Activated T-helper 17 cell treated with anti-CD3 and anti-CD28 coated beads, Interleukin-2, amount 50 U/mL, for 72 hours (primary cell): ENCODE measurements around the gene PNPO. TPM values are rescaled to one million over a fixed set of nuclear protein-coding genes. Genes with fewer than 3 reads are reported as not detected.
"Not testable (repeated sequence)": the region's sequence is repeated elsewhere in the genome, so short reads cannot be mapped to it uniquely, and the experiment has no call there.

ENCODE experiments used
- ATAC-seq: fragments of 150-1000 bp; cut with Tn5 transposase; replicated peaks from 2 replicates; pipeline ENCODE4 v1.10.0; 2021; ENCODE audit warnings: mild to moderate bottlenecking, moderate library complexity
- H3K27ac Mint-ChIP-seq: one replicate; pipeline ENCODE4 v1.8.0; 2022; ENCODE audit warnings: mixed read lengths
- H3K27me3 Mint-ChIP-seq: one replicate; pipeline ENCODE4 v1.8.0; 2022; ENCODE audit warnings: mixed read lengths
- H3K36me3 Mint-ChIP-seq: one replicate; pipeline ENCODE4 v1.8.0; 2022; ENCODE audit warnings: low read depth, mild to moderate bottlenecking, mixed read lengths
- H3K4me1 Mint-ChIP-seq: one replicate; pipeline ENCODE4 v1.8.0; 2022; ENCODE audit warnings: mixed read lengths
- H3K4me3 Mint-ChIP-seq: one replicate; pipeline ENCODE4 v1.8.0; 2022; ENCODE audit warnings: mild to moderate bottlenecking, mixed read lengths
- H3K9me3 Mint-ChIP-seq: one replicate; pipeline ENCODE4 v1.8.0; 2022; ENCODE audit warnings: mixed read lengths
- total RNA-seq, 2 donors: library from RNA; stranded (reverse); gene quantifications; one replicate each; pipeline ENCODE4 v1.2.3, GENCODE V29; 2022

PNPO gene
- total RNA-seq, 2 donors from 2014 or later: 18.0 to 33.7 TPM

- H3K27ac Mint-ChIP-seq: peak overlapping the region; percentile 13
- ATAC-seq: no peak
- no peaks in the 10 kb centered on the region for H3K9me3 Mint-ChIP-seq
- H3K36me3 Mint-ChIP-seq: peaks cover 31% of the 10 kb centered on the region
- H3K4me1 Mint-ChIP-seq: peaks cover 5% of the 10 kb centered on the region
- H3K27me3 Mint-ChIP-seq: no peaks in the 10 kb centered on the region
- no peak overlapping the region for H3K4me3 Mint-ChIP-seq
Measured at GRCh38 chr17:47986520-47986919, 45.1 kb downstream of the PNPO start.

GRCh38 chr17:47987240-47987835 is 46.0 kb downstream of the PNPO start:
- H3K9me3 Mint-ChIP-seq: no peaks in the 10 kb centered on the region
- peaks cover 5% of the 10 kb centered on the region for H3K4me1 Mint-ChIP-seq
- no peak for ATAC-seq
- H3K27me3 Mint-ChIP-seq: no peaks in the 10 kb centered on the region
- H3K4me3 Mint-ChIP-seq: no peak overlapping the region
- no peak overlapping the region for H3K27ac Mint-ChIP-seq
- peaks cover 23% of the 10 kb centered on the region for H3K36me3 Mint-ChIP-seq

GRCh38 chr17:47988445-47988844 is 47.1 kb downstream of the PNPO start:
- H3K36me3 Mint-ChIP-seq: peaks cover 15% of the 10 kb centered on the region
- not testable (repeated sequence) for H3K9me3 Mint-ChIP-seq, H3K4me3 Mint-ChIP-seq, H3K27ac Mint-ChIP-seq, H3K4me1 Mint-ChIP-seq, H3K27me3 Mint-ChIP-seq, ATAC-seq

- H3K9me3 Mint-ChIP-seq: no peaks in the 10 kb centered on the region
- peaks cover 5% of the 10 kb centered on the region for H3K4me1 Mint-ChIP-seq
- H3K4me3 Mint-ChIP-seq: no peak overlapping the region
- H3K36me3 Mint-ChIP-seq: peaks cover 8% of the 10 kb centered on the region
- H3K27me3 Mint-ChIP-seq: peaks cover 6% of the 10 kb centered on the region
- H3K27ac Mint-ChIP-seq: peak overlapping the region; percentile 73
- no peak for ATAC-seq
Measured at GRCh38 chr17:47989159-47989558, 47.8 kb downstream of the PNPO start.

- Mint-ChIP-seq H3K4me3 (no peak overlapping the region), H3K36me3 (peaks cover 5% of the 10 kb centered on the region), H3K4me1 (peaks cover 5% of the 10 kb centered on the region), H3K27me3 (peaks cover 6% of the 10 kb centered on the region), H3K27ac (peak overlapping the region; percentile 73), H3K9me3 (no peaks in the 10 kb centered on the region)
- no peak for ATAC-seq
Measured at GRCh38 chr17:47989700-47990099, 48.3 kb downstream of the PNPO start.

- H3K27me3 Mint-ChIP-seq: peaks cover 6% of the 10 kb centered on the region
- H3K9me3 Mint-ChIP-seq: no peaks in the 10 kb centered on the region
- ATAC-seq: no peak
- peaks cover 5% of the 10 kb centered on the region for H3K4me1 Mint-ChIP-seq
- no peak overlapping the region for H3K4me3 Mint-ChIP-seq
- no peak overlapping the region for H3K27ac Mint-ChIP-seq
- no peaks in the 10 kb centered on the region for H3K36me3 Mint-ChIP-seq
Measured at GRCh38 chr17:47990962-47991731, 49.8 kb downstream of the PNPO start.

GRCh38 chr17:47992216-47992615 is 50.8 kb downstream of the PNPO start:
- Mint-ChIP-seq H3K4me3 (no peak overlapping the region), H3K4me1 (peaks cover 5% of the 10 kb centered on the region), H3K9me3 (no peaks in the 10 kb centered on the region), H3K36me3 (no peaks in the 10 kb centered on the region), H3K27me3 (peaks cover 6% of the 10 kb centered on the region), H3K27ac (no peak overlapping the region)
- no peak for ATAC-seq

GRCh38 chr17:47993031-47993564 is 51.7 kb downstream of the PNPO start:
- H3K36me3 Mint-ChIP-seq: no peaks in the 10 kb centered on the region
- H3K9me3 Mint-ChIP-seq: no peaks in the 10 kb centered on the region
- H3K4me3 Mint-ChIP-seq: no peak overlapping the region
- H3K27ac Mint-ChIP-seq: no peak overlapping the region
- H3K27me3 Mint-ChIP-seq: peaks cover 6% of the 10 kb centered on the region
- ATAC-seq: no peak
- H3K4me1 Mint-ChIP-seq: peaks cover 5% of the 10 kb centered on the region

- H3K27ac Mint-ChIP-seq: no peak overlapping the region
- H3K9me3 Mint-ChIP-seq: no peaks in the 10 kb centered on the region
- peaks cover 3% of the 10 kb centered on the region for H3K4me1 Mint-ChIP-seq
- no peaks in the 10 kb centered on the region for H3K36me3 Mint-ChIP-seq
- peaks cover 6% of the 10 kb centered on the region for H3K27me3 Mint-ChIP-seq
- H3K4me3 Mint-ChIP-seq: no peak overlapping the region
- ATAC-seq: no peak
Measured at GRCh38 chr17:47993964-47994363, 52.6 kb downstream of the PNPO start.

GRCh38 chr17:47994724-47995123 is 53.4 kb downstream of the PNPO start:
- Mint-ChIP-seq H3K9me3 (no peaks in the 10 kb centered on the region), H3K27me3 (peaks cover 6% of the 10 kb centered on the region)
- ATAC-seq: no peak

GRCh38 chr17:47995241-47995935 is 54.0 kb downstream of the PNPO start:
- no peak for ATAC-seq
- Mint-ChIP-seq H3K4me3 (no peak overlapping the region), H3K27ac (no peak overlapping the region), H3K4me1 (no peaks in the 10 kb centered on the region), H3K36me3 (no peaks in the 10 kb centered on the region), H3K27me3 (peaks cover 6% of the 10 kb centered on the region), H3K9me3 (no peaks in the 10 kb centered on the region)

More at GRCh38 chr17:47994724-47995123, 53.4 kb downstream of the PNPO start:
- no peak overlapping the region for H3K27ac Mint-ChIP-seq
- no peak overlapping the region for H3K4me3 Mint-ChIP-seq
- H3K4me1 Mint-ChIP-seq: no peaks in the 10 kb centered on the region
- no peaks in the 10 kb centered on the region for H3K36me3 Mint-ChIP-seq

- Mint-ChIP-seq H3K27me3 (peaks cover 6% of the 10 kb centered on the region), H3K4me3 (no peak overlapping the region), H3K4me1 (no peaks in the 10 kb centered on the region), H3K27ac (no peak overlapping the region), H3K36me3 (no peaks in the 10 kb centered on the region), H3K9me3 (no peaks in the 10 kb centered on the region)
- ATAC-seq: no peak
Measured at GRCh38 chr17:47996201-47996600, 54.8 kb downstream of the PNPO start.

- Mint-ChIP-seq H3K9me3 (no peaks in the 10 kb centered on the region), H3K4me3 (no peak overlapping the region), H3K27me3 (peaks cover 6% of the 10 kb centered on the region), H3K4me1 (no peaks in the 10 kb centered on the region), H3K36me3 (no peaks in the 10 kb centered on the region), H3K27ac (no peak overlapping the region)
- no peak for ATAC-seq
Measured at GRCh38 chr17:47997586-47997985, 56.2 kb downstream of the PNPO start.

GRCh38 chr17:47998044-47998443 is 56.7 kb downstream of the PNPO start:
- Mint-ChIP-seq H3K4me1 (no peaks in the 10 kb centered on the region), H3K27ac (no peak overlapping the region), H3K27me3 (peaks cover 3% of the 10 kb centered on the region), H3K9me3 (no peaks in the 10 kb centered on the region), H3K36me3 (no peaks in the 10 kb centered on the region), H3K4me3 (no peak overlapping the region)
- no peak for ATAC-seq
